Pancreas (tissue), 10 donors: Measurements from ENCODE around the gene IWS1. TPM values are rescaled to one million over a fixed set of nuclear protein-coding genes. Genes with fewer than 3 reads are reported as not detected.

Experiments
- ATAC-seq, 4 donors: fragments of 200-7000 bp; cut with Tn5 transposase; one replicate each; pipeline versions ENCODE4 v1.8.0 to v1.9.1; 2020; ENCODE audit warnings: mild to moderate bottlenecking in 4 of 4, moderate library complexity in 4 of 4
- DNase-seq, 6 donors: peaks; one replicate each; pipeline ENCODE4 v3.0.0-alpha.2; 2020
- FAIRE-seq: peaks from 2 replicates; lab custom pipeline; 2012; peaks lifted over from hg19 to GRCh38; lab: Jason Lieb, UNC
- H3K27ac ChIP-seq, 4 donors: fragments of 200-600 bp; sonication (generic); 1 replicate in 3 of 4; 2 replicates in 1 of 4; pipeline versions ENCODE4 v1.5.0 to v1.8.0; 2020
- H3K27me3 ChIP-seq, 4 donors: fragments of 200-600 bp; one replicate each; pipeline ENCODE4 v1.8.0; 2021
- H3K36me3 ChIP-seq, 3 donors: fragments of 200-600 bp; sonication (generic) in 1 of 3; one replicate each; pipeline versions ENCODE4 v1.5.0 to v1.8.0; 2020 to 2021
- H3K4me1 ChIP-seq, 3 donors: fragments of 200-600 bp; one replicate each; pipeline ENCODE4 v1.8.0; 2021
- H3K4me3 ChIP-seq, 4 donors: fragments of 200-600 bp; sonication (generic) in 2 of 4; one replicate each; pipeline versions ENCODE4 v1.5.0 to v1.8.0; 2020 to 2021
- H3K9me3 ChIP-seq, 4 donors: fragments of 200-600 bp; one replicate each; pipeline ENCODE4 v1.8.0; 2021
- CTCF ChIP-seq, 4 donors: fragments of 200-600 bp; sonication (generic) in 3 of 4; IDR thresholded peaks; one replicate each; pipeline versions ENCODE4 v1.5.0 to v1.8.0; 2021; ENCODE audit warnings: antibody characterized with exemption in 4 of 4
- WGBS, 2 donors: extraction: QIAGEN DNeasy Blood & Tissue Kit; methylation state at CpG; one replicate each; pipeline ENCODE4 v1.1.7; 2013; 5-methylcytosine and 5-hydroxymethylcytosine counted together
- intact Hi-C, 3 donors: fragments of 100-400 bp; cut with DNase I; formaldehyde crosslinking; loops; one replicate each; pipeline versions ENCODE4 v1.11.1 to v1.14.2; 2022
- polyA plus RNA-seq, 2 donors: library from polyadenylated mRNA; stranded (reverse); fragments of 200-250 nt; gene quantifications; one replicate each; pipeline ENCODE4 v1.2.3, GENCODE V29; 2013
- total RNA-seq, 6 donors: library from RNA; stranded (reverse); fragmentation: NEBNext Ultra II Directional in 4 of 6; extraction: Animal tissue kit (Norgen Biotek cat#: 25700) in 4 of 6; gene quantifications; one replicate each; pipeline versions ENCODE4 v1.2.1 to v1.2.4, GENCODE V29; 2021 to 2023
- donor health status: healthy with polysubstance abuse.
- donor health status: DM: no; HTN: no; CAD: no; lungs with moderate emphysema.
- donor health status: DM: no; HTN: no; CAD: no.
- donor health status: control.
- donor health status: control.
- donor health status: Bipolar disorder and iron deficiency.
- donor health status: DM: yes; HTN: yes; CAD: no.
- donor health status: DM: no; HTN: no; CAD: no.
- donor health status: DM: no; HTN: no; CAD: no.
- donor health status: DM: yes; HTN: yes; CAD: no.

The IWS1 gene
- total and polyA plus RNA-seq, 8 donors = 9.7 to 22.3 (median 13.9) TPM

GRCh38 chr2:127506510-127506909 is 19.8 kb downstream of the IWS1 start:
- no peak for FAIRE-seq
- WGBS, 2 donors = 68% methylated on average over 1 of the region's 1 CpG
- no peak for TF ChIP-seq CTCF (IDR thresholded peaks at IDR 0.05)
- ATAC-seq = no peak
- H3K4me3 ChIP-seq = no peak overlapping the region
- H3K27me3 ChIP-seq = no peaks in the 10 kb centered on the region
- no peaks in the 10 kb centered on the region for H3K9me3 ChIP-seq
- DNase-seq = no peak
- H3K4me1 ChIP-seq = peaks cover 0 to 21% (median 5%) of the 10 kb centered on the region in 3 donors
- H3K27ac ChIP-seq = no peak overlapping the region
- intact Hi-C loops = no loop called here
- peaks cover 5 to 32% (median 24%) of the 10 kb centered on the region in 3 donors for H3K36me3 ChIP-seq

- 92 to 94% methylated on average over 11 of the region's 11 CpGs for WGBS, 2 donors
- intact Hi-C loops = no loop called here
- no peak overlapping the region for H3K27ac ChIP-seq
- H3K36me3 ChIP-seq = peaks cover 5 to 36% (median 34%) of the 10 kb centered on the region in 3 donors
- FAIRE-seq = no peak
- DNase-seq = no peak
- H3K9me3 ChIP-seq = no peaks in the 10 kb centered on the region
- TF ChIP-seq CTCF (IDR thresholded peaks at IDR 0.05) = no peak
- H3K4me3 ChIP-seq = no peak overlapping the region
- H3K4me1 ChIP-seq = peaks cover 0 to 16% (median 5%) of the 10 kb centered on the region in 3 donors
- H3K27me3 ChIP-seq = no peaks in the 10 kb centered on the region
- ATAC-seq = no peak
Observed at GRCh38 chr2:127504552-127505430, 21.5 kb downstream of the IWS1 start.

- Histone ChIP-seq H3K27me3 (no peaks in the 10 kb centered on the region), H3K36me3 (peaks cover 5 to 36% (median 34%) of the 10 kb centered on the region in 3 donors), H3K9me3 (no peaks in the 10 kb centered on the region), H3K4me3 (no peak overlapping the region), H3K27ac (no peak overlapping the region), H3K4me1 (peaks cover 0 to 10% (median 5%) of the 10 kb centered on the region in 3 donors)
- no peak for ATAC-seq
- no peak for TF ChIP-seq CTCF (IDR thresholded peaks at IDR 0.05)
- no peak for DNase-seq
- FAIRE-seq = no peak
- intact Hi-C loops = no loop called here
- WGBS, 2 donors = 95% methylated on average over 2 of the region's 2 CpGs
Observed at GRCh38 chr2:127503491-127503890, 22.8 kb downstream of the IWS1 start.

GRCh38 chr2:127498386-127498785 is 27.9 kb downstream of the IWS1 start:
- intact Hi-C loops = no loop called here
- FAIRE-seq (no peak), DNase-seq (no peak), ATAC-seq (no peak)
- Histone ChIP-seq H3K36me3 (peaks cover 5 to 39% (median 22%) of the 10 kb centered on the region in 3 donors), H3K9me3 (no peaks in the 10 kb centered on the region), H3K4me1 (no peaks in the 10 kb centered on the region), H3K27me3 (no peaks in the 10 kb centered on the region), H3K27ac (no peak overlapping the region), H3K4me3 (no peak overlapping the region)
- 69 to 74% methylated on average over 2 of the region's 2 CpGs for WGBS, 2 donors
- TF ChIP-seq CTCF (IDR thresholded peaks at IDR 0.05) = no peak

GRCh38 chr2:127490283-127490682 is 36.0 kb downstream of the IWS1 start:
- Histone ChIP-seq H3K27me3 (no peaks in the 10 kb centered on the region), H3K4me1 (no peaks in the 10 kb centered on the region), H3K9me3 (no peaks in the 10 kb centered on the region), H3K4me3 (no peak overlapping the region), H3K36me3 (peaks cover 0 to 73% (median 45%) of the 10 kb centered on the region in 3 donors), H3K27ac (no peak overlapping the region)
- DNase-seq (no peak), ATAC-seq (no peak), FAIRE-seq (no peak)
- intact Hi-C loops = no loop called here
- WGBS, 2 donors = 86 to 93% methylated on average over 4 of the region's 4 CpGs
- no peak for TF ChIP-seq CTCF (IDR thresholded peaks at IDR 0.05)
